Activated B cell treated with CpG ODN at 0.5 μM for 24 hours (primary cell): ENCODE data around the gene RPS2. TPM values are rescaled to one million over a fixed set of nuclear protein-coding genes. Genes with fewer than 3 reads are reported as not detected.

ENCODE experiments used
- ATAC-seq: fragments of 200-7000 bp; cut with Tn5 transposase; one replicate; pipeline ENCODE4 v1.10.0; 2021; ENCODE audit warnings: low read depth, mild to moderate bottlenecking, moderate library complexity
- CTCF ChIA-PET: fragments of 350-600 bp; sonication (Branson Sonifier 250); formaldehyde crosslinking; loops from one replicate; lab custom pipeline; 2021; ENCODE audit warnings: antibody characterized with exemption; lab: Charles Lee
- POLR2A ChIA-PET: fragments of 350-600 bp; sonication (Branson Sonifier 250); formaldehyde crosslinking; loops from one replicate; lab custom pipeline; 2021; ENCODE audit warnings: antibody characterized with exemption; lab: Charles Lee
- DNase-seq: peaks from one replicate; pipeline ENCODE4 v3.0.0; 2022
- H3K27ac Mint-ChIP-seq: one replicate; pipeline ENCODE4 v1.8.0; 2020; ENCODE audit warnings: mixed read lengths
- H3K27me3 Mint-ChIP-seq: one replicate; pipeline ENCODE4 v1.8.0; 2021; ENCODE audit warnings: mixed read lengths
- H3K36me3 Mint-ChIP-seq: one replicate; pipeline ENCODE4 v1.8.0; 2021; ENCODE audit warnings: low read depth, mixed read lengths
- H3K4me1 Mint-ChIP-seq: one replicate; pipeline ENCODE4 v1.8.0; 2021; ENCODE audit warnings: mixed read lengths
- H3K4me3 Mint-ChIP-seq: one replicate; pipeline ENCODE4 v1.8.0; 2020; ENCODE audit warnings: mild to moderate bottlenecking, mixed read lengths
- H3K9me3 Mint-ChIP-seq: one replicate; pipeline ENCODE4 v1.8.0; 2020; ENCODE audit warnings: mixed read lengths
- CTCF ChIP-seq: fragments of 200-600 bp; IDR thresholded peaks from one replicate; pipeline ENCODE4 v1.8.0; 2022; ENCODE audit warnings: antibody characterized with exemption, mild to moderate bottlenecking
- intact Hi-C: fragments of 100-400 bp; cut with micrococcal nuclease; formaldehyde crosslinking; loops from one replicate; pipeline ENCODE4 v1.15.1; 2024
- total RNA-seq: library from RNA; stranded (reverse); gene quantifications from 2 replicates; pipeline ENCODE4 v1.2.3, GENCODE V29; 2022

RPS2 gene
- total RNA-seq, 1 donor from 2014 or later, result 5,116 TPM

GRCh38 chr16:1914084-1914608 is 50.5 kb downstream of the RPS2 start:
- DNase-seq (no peak), ATAC-seq (no peak)
- no peak overlapping the region for H3K4me3 Mint-ChIP-seq
- H3K4me1 Mint-ChIP-seq, result no peaks in the 10 kb centered on the region
- intact Hi-C loops, result no loop called here
- H3K36me3 Mint-ChIP-seq, result no peaks in the 10 kb centered on the region
- no peaks in the 10 kb centered on the region for H3K9me3 Mint-ChIP-seq
- POLR2A ChIA-PET, result no interaction called here
- peaks cover 21% of the 10 kb centered on the region for H3K27me3 Mint-ChIP-seq
- no peak overlapping the region for H3K27ac Mint-ChIP-seq
- no peak for TF ChIP-seq CTCF
- CTCF ChIA-PET, result no interaction called here

DNA sequence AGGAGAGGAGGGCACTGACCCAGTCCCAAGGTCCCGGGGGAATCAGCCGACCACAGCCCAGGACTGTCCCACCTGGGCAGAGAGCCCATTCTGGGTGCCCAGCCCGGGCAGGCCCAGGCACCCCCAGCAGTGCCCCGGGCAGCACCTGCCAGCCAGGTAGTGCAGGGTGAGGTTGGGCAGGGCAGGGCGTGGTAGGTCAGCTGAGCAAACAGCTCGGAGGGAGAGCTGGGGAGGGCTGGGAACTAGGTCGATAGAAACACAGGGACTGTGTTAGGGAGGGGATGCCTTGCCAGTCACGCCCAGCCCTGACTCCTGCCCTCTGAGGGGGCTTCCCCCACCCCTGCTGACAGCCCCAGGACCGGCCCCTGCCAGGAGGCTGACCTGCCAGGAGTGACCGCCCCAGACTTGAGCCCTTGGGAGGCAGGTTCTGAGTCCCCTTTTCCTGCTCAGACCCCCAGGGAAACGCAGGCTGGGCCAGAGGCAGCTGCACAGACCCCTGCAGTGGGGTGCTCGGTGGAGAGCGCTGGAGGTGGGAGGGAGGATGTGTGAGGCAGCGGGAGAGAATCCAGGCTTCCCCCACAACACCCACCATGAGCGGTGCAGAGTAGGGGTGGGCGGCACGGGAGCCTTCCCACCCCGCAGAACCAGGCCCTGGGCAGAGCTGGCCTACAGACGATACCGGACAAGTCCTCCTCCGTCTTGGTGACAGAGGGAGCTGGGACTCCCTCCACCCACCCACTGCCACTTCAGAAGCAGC is 51.1 kb downstream of the RPS2 start:
- ATAC-seq (no peak), DNase-seq (no peak)
- intact Hi-C loops, result no loop called here
- no peaks in the 10 kb centered on the region for H3K4me1 Mint-ChIP-seq
- ChIA-PET CTCF (no interaction called here), POLR2A (no interaction called here)
- H3K4me3 Mint-ChIP-seq, result no peak overlapping the region
- no peak overlapping the region for H3K27ac Mint-ChIP-seq
- peaks cover 20% of the 10 kb centered on the region for H3K27me3 Mint-ChIP-seq
- H3K36me3 Mint-ChIP-seq, result no peaks in the 10 kb centered on the region
- TF ChIP-seq CTCF, result no peak
- H3K9me3 Mint-ChIP-seq, result no peaks in the 10 kb centered on the region

GRCh38 chr16:1912215-1912543 is 52.4 kb downstream of the RPS2 start:
- Mint-ChIP-seq H3K36me3 (no peaks in the 10 kb centered on the region), H3K4me1 (no peaks in the 10 kb centered on the region), H3K27ac (no peak overlapping the region), H3K27me3 (peaks cover 22% of the 10 kb centered on the region), H3K4me3 (no peak overlapping the region), H3K9me3 (no peaks in the 10 kb centered on the region)
- ATAC-seq, result no peak
- DNase-seq, result no peak
- TF ChIP-seq CTCF, result no peak
- ChIA-PET POLR2A (no interaction called here), CTCF (no interaction called here)
- intact Hi-C loops, result no loop called here

Other genes with a start within 250 kb of the RPS2 start
- gene NME3, start 193.3 kb downstream of the RPS2 start, total RNA-seq, result 54.1 and 57.8 TPM in 2 replicates
- gene EME2, start 192.0 kb downstream of the RPS2 start, total RNA-seq, result 37.1 and 49.9 TPM in 2 replicates
- gene MRPS34, start 191.7 kb downstream of the RPS2 start, total RNA-seq, result 60.9 and 65.1 TPM in 2 replicates
- gene SPSB3, start 182.3 kb downstream of the RPS2 start, total RNA-seq, result 36.4 and 40.3 TPM in 2 replicates
- gene NUBP2, start 181.9 kb downstream of the RPS2 start, total RNA-seq, result 53.7 and 54.2 TPM in 2 replicates
- gene IGFALS, start 171.1 kb downstream of the RPS2 start, total RNA-seq, result not detected in 2 replicates
- 19.0 and 19.5 TPM in 2 replicates for gene HAGH, start 138.0 kb downstream of the RPS2 start, total RNA-seq
- 10.2 and 10.4 TPM in 2 replicates for gene FAHD1, start 137.6 kb downstream of the RPS2 start, total RNA-seq
- not detected in 2 replicates for gene MEIOB, start 92.7 kb downstream of the RPS2 start, total RNA-seq
- gene HS3ST6, start 46.4 kb downstream of the RPS2 start, total RNA-seq, result not detected in 2 replicates
- 14.7 and 16.6 TPM in 2 replicates for gene MSRB1, start 21.6 kb downstream of the RPS2 start, total RNA-seq
- gene RPL3L, start 10.1 kb downstream of the RPS2 start, total RNA-seq, result not detected in 2 replicates
- 77.4 and 92.5 TPM in 2 replicates for gene NDUFB10, start 5.3 kb downstream of the RPS2 start, total RNA-seq
- gene RNF151, start 2.0 kb upstream of the RPS2 start, total RNA-seq, result not detected in 2 replicates
- 41.8 and 44.2 TPM in 2 replicates for gene TBL3, start 7.2 kb upstream of the RPS2 start, total RNA-seq
- gene NOXO1, start 16.6 kb upstream of the RPS2 start, total RNA-seq, result 0.37 and 0.73 TPM in 2 replicates
- 31.6 and 39.4 TPM in 2 replicates for gene GFER, start 19.4 kb upstream of the RPS2 start, total RNA-seq
- 10.0 and 11.3 TPM in 2 replicates for gene SYNGR3, start 25.1 kb upstream of the RPS2 start, total RNA-seq
- gene ZNF598, start 45.0 kb upstream of the RPS2 start, total RNA-seq, result 56.4 and 59.3 TPM in 2 replicates
- 1.5 and 1.7 TPM in 2 replicates for gene NPW, start 55.0 kb upstream of the RPS2 start, total RNA-seq
- gene NHERF2, start 62.1 kb upstream of the RPS2 start, total RNA-seq, result 0.56 and 0.93 TPM in 2 replicates
- gene NTHL1, start 83.0 kb upstream of the RPS2 start, total RNA-seq, result 10.5 and 11.5 TPM in 2 replicates
- 130 and 139 TPM in 2 replicates for gene TSC2, start 83.2 kb upstream of the RPS2 start, total RNA-seq
- gene PKD1, start 171.1 kb upstream of the RPS2 start, total RNA-seq, result 58.6 and 84.2 TPM in 2 replicates
- gene RAB26, start 183.8 kb upstream of the RPS2 start, total RNA-seq, result 0.61 TPM in 1 of 2 replicates, not detected in the other
- gene TRAF7, start 191.0 kb upstream of the RPS2 start, total RNA-seq, result 72.7 and 78.1 TPM in 2 replicates
- gene CASKIN1, start 231.8 kb upstream of the RPS2 start, total RNA-seq, result not detected in 2 replicates
- 35.7 and 38.7 TPM in 2 replicates for gene MLST8, start 240.6 kb upstream of the RPS2 start, total RNA-seq
- 4.9 and 5.1 TPM in 2 replicates for gene BRICD5, start 246.0 kb upstream of the RPS2 start, total RNA-seq